Ishikawa (cell line): Measurements from ENCODE around the gene WNT5B.

Experiments used
- CEBPB ChIP-seq: IDR thresholded peaks from 2 replicates; pipeline ENCODE4 v1.6.1; 2012
- CREB1 ChIP-seq: IDR thresholded peaks from 2 replicates; pipeline ENCODE4 v1.6.1; 2012; ENCODE audit warnings: low read depth
- EGR1 ChIP-seq: IDR thresholded peaks from 2 replicates; pipeline ENCODE4 v1.6.1; 2012
- EP300 ChIP-seq: IDR thresholded peaks from 2 replicates; pipeline ENCODE4 v1.6.1; 2012; ENCODE audit warnings: borderline replicate concordance
- FOXM1 ChIP-seq: IDR thresholded peaks from 2 replicates; pipeline ENCODE4 v1.6.1; 2012; ENCODE audit warnings: low read depth, borderline replicate concordance
- MAX ChIP-seq: IDR thresholded peaks from 2 replicates; pipeline ENCODE4 v1.6.1; 2012
- NFIC ChIP-seq: IDR thresholded peaks from 2 replicates; pipeline ENCODE4 v1.6.1; 2012
- RAD21 ChIP-seq: IDR thresholded peaks from 2 replicates; pipeline ENCODE4 v1.6.1; 2012; ENCODE audit warnings: low read depth
- REST ChIP-seq: IDR thresholded peaks from 2 replicates; pipeline ENCODE4 v1.6.1; 2012; ENCODE audit warnings: low read depth, mild to moderate bottlenecking
- TAF1 ChIP-seq: IDR thresholded peaks from 2 replicates; pipeline ENCODE4 v1.6.1; 2012; ENCODE audit warnings: low read depth, mild to moderate bottlenecking
- TCF12 ChIP-seq: IDR thresholded peaks from 2 replicates; pipeline ENCODE4 v1.6.1; 2012; ENCODE audit warnings: low read depth
- TEAD4 ChIP-seq: IDR thresholded peaks from 2 replicates; pipeline ENCODE4 v1.6.1; 2012
- USF1 ChIP-seq: IDR thresholded peaks from 2 replicates; pipeline ENCODE4 v1.6.1; 2012
- YY1 ChIP-seq: IDR thresholded peaks from 2 replicates; pipeline ENCODE4 v1.6.1; 2012; ENCODE audit warnings: low read depth
- ZBTB7A ChIP-seq: IDR thresholded peaks from 2 replicates; pipeline ENCODE4 v1.6.1; 2012; ENCODE audit warnings: low read depth

Gene WNT5B

GRCh38 chr12:1644534-1645438 is 15.8 kb downstream of the WNT5B start:
- no peak for TF ChIP-seq CEBPB
- TF ChIP-seq RAD21 = no peak
- TF ChIP-seq TCF12 = no peak
- no peak for TF ChIP-seq USF1
- TF ChIP-seq FOXM1 = no peak
- TF ChIP-seq CREB1 = no peak
- TF ChIP-seq TEAD4 = no peak
- no peak for TF ChIP-seq EGR1

- TF ChIP-seq TEAD4 = no peak
- TF ChIP-seq FOXM1 = no peak
- TF ChIP-seq CREB1 = no peak
- no peak for TF ChIP-seq MAX
- TF ChIP-seq RAD21 = no peak
- no peak for TF ChIP-seq NFIC
- no peak for TF ChIP-seq YY1
- no peak for TF ChIP-seq CEBPB
- no peak for TF ChIP-seq TAF1
- no peak for TF ChIP-seq ZBTB7A
- TF ChIP-seq TCF12 = no peak
- no peak for TF ChIP-seq REST
- no peak for TF ChIP-seq EP300
- no peak for TF ChIP-seq USF1
Observed at GRCh38 chr12:1645819-1646218, 16.8 kb downstream of the WNT5B start.

GRCh38 chr12:1646569-1647284 is 17.7 kb downstream of the WNT5B start:
- no peak for TF ChIP-seq EP300
- no peak for TF ChIP-seq TCF12
- TF ChIP-seq EGR1 = no peak
- no peak for TF ChIP-seq USF1
- TF ChIP-seq YY1 = no peak
- no peak for TF ChIP-seq REST
- TF ChIP-seq FOXM1 = no peak
- TF ChIP-seq MAX = no peak
- TF ChIP-seq ZBTB7A = no peak
- no peak for TF ChIP-seq CEBPB
- TF ChIP-seq NFIC = no peak

GRCh38 chr12:1647285-1647669 is 18.2 kb downstream of the WNT5B start:
- no peak for TF ChIP-seq CREB1
- no peak for TF ChIP-seq MAX
- no peak for TF ChIP-seq FOXM1
- TF ChIP-seq CEBPB = no peak
- TF ChIP-seq USF1 = no peak
- TF ChIP-seq EGR1 = no peak
- TF ChIP-seq RAD21 = no peak
- no peak for TF ChIP-seq TEAD4
- TF ChIP-seq YY1 = no peak
- TF ChIP-seq ZBTB7A = no peak
